Measurements from ENCODE around the gene RNF111.

GRCh38 chr15:59026207-59026606 lies 38.7 kb downstream of the RNF111 start:
- no peak for TF ChIP-seq CTCF (IDR thresholded peaks at IDR 0.05)
- TF ChIP-seq POLR2AphosphoS5 (IDR thresholded peaks at IDR 0.05) = no peak

Measured in prostate gland (tissue), 2 donors.